22Rv1 (cell line): ENCODE data around the gene INAFM2.

Experiments
- ZFX ChIP-seq: fragments of 450-650 bp; IDR thresholded peaks from 2 replicates; pipeline ENCODE4 v1.6.1; 2017; ENCODE audit warnings: antibody characterized with exemption, borderline replicate concordance
- TF ChIP-seq, protein P1 (sequence below): fragments of 450-650 bp; IDR thresholded peaks from 2 replicates; pipeline ENCODE4 v1.5.1; 2017; ENCODE audit warnings: mild to moderate bottlenecking

DNA sequence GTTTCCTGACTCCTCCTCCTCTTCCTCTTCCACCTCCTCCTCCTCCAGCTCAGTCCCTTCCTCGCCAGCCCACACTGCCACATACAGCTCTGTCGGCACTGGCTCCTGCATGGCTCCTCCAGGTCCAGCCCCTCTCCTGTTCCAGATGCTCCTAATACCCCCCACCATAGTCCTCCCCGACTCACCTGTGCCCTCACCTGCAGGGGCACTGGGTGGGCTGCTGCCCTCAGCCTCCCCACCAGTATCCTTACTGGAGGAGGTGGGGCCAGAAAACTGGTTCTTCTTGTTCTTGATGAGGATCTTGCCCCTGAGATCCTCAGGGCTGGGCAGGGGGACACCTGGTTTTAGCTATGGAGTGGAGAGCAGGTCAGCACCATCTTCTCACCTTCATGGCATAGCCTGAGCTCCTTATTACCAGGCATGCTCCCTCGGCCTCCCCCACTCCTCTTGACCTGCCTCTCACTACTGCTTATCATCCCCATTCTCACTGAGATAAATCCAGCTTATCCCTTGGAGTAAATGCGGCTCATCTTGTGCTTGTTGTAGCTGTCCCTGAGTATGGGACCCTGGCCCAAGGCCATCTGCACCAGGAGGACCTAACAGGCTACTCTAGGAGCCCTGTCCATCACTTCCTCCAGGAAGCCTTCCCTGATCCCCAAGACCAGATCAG is 26.8 kb upstream of the INAFM2 start:
- TF ChIP-seq, protein P1, sequence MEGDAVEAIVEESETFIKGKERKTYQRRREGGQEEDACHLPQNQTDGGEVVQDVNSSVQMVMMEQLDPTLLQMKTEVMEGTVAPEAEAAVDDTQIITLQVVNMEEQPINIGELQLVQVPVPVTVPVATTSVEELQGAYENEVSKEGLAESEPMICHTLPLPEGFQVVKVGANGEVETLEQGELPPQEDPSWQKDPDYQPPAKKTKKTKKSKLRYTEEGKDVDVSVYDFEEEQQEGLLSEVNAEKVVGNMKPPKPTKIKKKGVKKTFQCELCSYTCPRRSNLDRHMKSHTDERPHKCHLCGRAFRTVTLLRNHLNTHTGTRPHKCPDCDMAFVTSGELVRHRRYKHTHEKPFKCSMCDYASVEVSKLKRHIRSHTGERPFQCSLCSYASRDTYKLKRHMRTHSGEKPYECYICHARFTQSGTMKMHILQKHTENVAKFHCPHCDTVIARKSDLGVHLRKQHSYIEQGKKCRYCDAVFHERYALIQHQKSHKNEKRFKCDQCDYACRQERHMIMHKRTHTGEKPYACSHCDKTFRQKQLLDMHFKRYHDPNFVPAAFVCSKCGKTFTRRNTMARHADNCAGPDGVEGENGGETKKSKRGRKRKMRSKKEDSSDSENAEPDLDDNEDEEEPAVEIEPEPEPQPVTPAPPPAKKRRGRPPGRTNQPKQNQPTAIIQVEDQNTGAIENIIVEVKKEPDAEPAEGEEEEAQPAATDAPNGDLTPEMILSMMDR, result no peak
- no peak for TF ChIP-seq ZFX
